Activated T-helper 17 cell treated with anti-CD3 and anti-CD28 coated beads, Interleukin-2, amount 50 U/mL, for 72 hours (primary cell): ENCODE data around the gene WASF2. TPM values are rescaled to one million over a fixed set of nuclear protein-coding genes. Genes with fewer than 3 reads are reported as not detected.

Experiments
- ATAC-seq: fragments of 150-1000 bp; cut with Tn5 transposase; replicated peaks from 2 replicates; pipeline ENCODE4 v1.10.0; 2021; ENCODE audit warnings: mild to moderate bottlenecking, moderate library complexity
- H3K27ac Mint-ChIP-seq: one replicate; pipeline ENCODE4 v1.8.0; 2022; ENCODE audit warnings: mixed read lengths
- H3K27me3 Mint-ChIP-seq: one replicate; pipeline ENCODE4 v1.8.0; 2022; ENCODE audit warnings: mixed read lengths
- H3K36me3 Mint-ChIP-seq: one replicate; pipeline ENCODE4 v1.8.0; 2022; ENCODE audit warnings: low read depth, mild to moderate bottlenecking, mixed read lengths
- H3K4me1 Mint-ChIP-seq: one replicate; pipeline ENCODE4 v1.8.0; 2022; ENCODE audit warnings: mixed read lengths
- H3K4me3 Mint-ChIP-seq: one replicate; pipeline ENCODE4 v1.8.0; 2022; ENCODE audit warnings: mild to moderate bottlenecking, mixed read lengths
- H3K9me3 Mint-ChIP-seq: one replicate; pipeline ENCODE4 v1.8.0; 2022; ENCODE audit warnings: mixed read lengths
- total RNA-seq, 2 donors: library from RNA; stranded (reverse); gene quantifications; one replicate each; pipeline ENCODE4 v1.2.3, GENCODE V29; 2022

Gene WASF2
- total RNA-seq, 2 donors from 2014 or later, result 85.7 to 125 TPM

- no peaks in the 10 kb centered on the region for H3K36me3 Mint-ChIP-seq
- no peak overlapping the region for H3K4me3 Mint-ChIP-seq
- no peaks in the 10 kb centered on the region for H3K4me1 Mint-ChIP-seq
- no peak overlapping the region for H3K27ac Mint-ChIP-seq
- no peak for ATAC-seq
- no peaks in the 10 kb centered on the region for H3K27me3 Mint-ChIP-seq
- no peaks in the 10 kb centered on the region for H3K9me3 Mint-ChIP-seq
Observed at GRCh38 chr1:27372022-27372807, 117.8 kb downstream of the WASF2 start.

- no peak for ATAC-seq
- Mint-ChIP-seq H3K36me3 (no peaks in the 10 kb centered on the region), H3K4me3 (no peak overlapping the region), H3K9me3 (no peaks in the 10 kb centered on the region), H3K4me1 (no peaks in the 10 kb centered on the region), H3K27me3 (no peaks in the 10 kb centered on the region), H3K27ac (no peak overlapping the region)
Observed at GRCh38 chr1:27368869-27369582, 120.9 kb downstream of the WASF2 start.

- no peaks in the 10 kb centered on the region for H3K9me3 Mint-ChIP-seq
- no peak for ATAC-seq
- no peak overlapping the region for H3K27ac Mint-ChIP-seq
Observed at GRCh38 chr1:27367160-27367650, 122.8 kb downstream of the WASF2 start.

DNA sequence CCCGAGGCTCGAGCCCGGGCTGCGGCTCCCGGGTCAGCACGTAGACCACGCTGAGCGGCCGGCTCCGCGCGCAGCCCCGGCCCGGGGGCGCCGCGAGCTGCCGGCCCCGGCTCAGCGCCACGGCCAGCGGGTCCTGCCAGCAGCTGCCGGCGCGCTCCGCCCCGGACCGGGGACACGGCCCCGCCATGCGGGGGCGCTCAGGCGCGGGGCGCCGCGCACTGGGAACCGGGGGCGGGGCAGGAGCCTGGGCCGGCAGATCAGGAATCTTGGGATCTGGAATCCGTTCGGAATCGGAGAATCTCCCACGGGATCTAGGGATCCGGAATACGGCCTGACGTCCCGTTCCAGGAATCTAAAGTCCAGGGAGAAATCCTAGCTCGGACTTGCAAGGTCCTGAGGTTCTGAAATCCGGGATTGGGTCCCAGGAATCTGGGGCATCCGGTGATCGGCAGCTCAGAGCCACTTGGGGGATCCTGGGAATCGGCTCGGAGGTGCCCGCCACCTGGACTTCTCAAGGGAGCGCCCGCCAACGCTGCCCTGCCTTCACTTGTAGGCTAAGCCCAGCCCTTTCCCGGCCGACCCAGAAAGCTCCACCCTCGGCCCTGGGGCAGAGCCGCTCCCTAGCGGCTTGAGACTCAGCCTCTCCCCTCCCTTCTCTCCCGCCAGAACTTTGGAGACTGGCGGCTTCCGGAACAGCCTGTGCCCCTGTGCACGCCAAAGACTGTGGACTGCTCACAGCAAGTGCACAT lies 123.4 kb downstream of the WASF2 start, which contains the start of gene MAP3K6:
TSS of gene MAP3K6 (minus strand) at position 551 of the 749 bp plus-strand sequence. CDS start at position 187, 364 bp downstream.
- Mint-ChIP-seq H3K9me3 (no peaks in the 10 kb centered on the region), H3K27ac (peak within 1 kb of the TSS; percentile 87), H3K4me1 (no peaks in the 10 kb centered on the region), H3K4me3 (peak within 1 kb of the TSS; percentile 94), H3K36me3 (no peaks in the 10 kb centered on the region), H3K27me3 (no peaks in the 10 kb centered on the region)
- peak; percentile 54 for ATAC-seq

More at GRCh38 chr1:27367160-27367650, 122.8 kb downstream of the WASF2 start:
- Mint-ChIP-seq H3K27me3 (no peaks in the 10 kb centered on the region), H3K36me3 (no peaks in the 10 kb centered on the region), H3K4me3 (peak overlapping the region; percentile 59), H3K4me1 (no peaks in the 10 kb centered on the region)

GRCh38 chr1:27366113-27366410 lies 123.9 kb downstream of the WASF2 start:
- Mint-ChIP-seq H3K4me3 (peak overlapping the region; percentile 94), H3K4me1 (no peaks in the 10 kb centered on the region), H3K9me3 (no peaks in the 10 kb centered on the region), H3K27ac (peak overlapping the region; percentile 87), H3K36me3 (no peaks in the 10 kb centered on the region), H3K27me3 (no peaks in the 10 kb centered on the region)
- ATAC-seq, result peak; percentile 76

GRCh38 chr1:27365372-27366112 lies 124.4 kb downstream of the WASF2 start:
- peak; percentile 74 for ATAC-seq
- Mint-ChIP-seq H3K4me1 (no peaks in the 10 kb centered on the region), H3K36me3 (no peaks in the 10 kb centered on the region), H3K4me3 (peak overlapping the region; percentile 94), H3K9me3 (no peaks in the 10 kb centered on the region), H3K27me3 (no peaks in the 10 kb centered on the region), H3K27ac (peak overlapping the region; percentile 87)

DNA sequence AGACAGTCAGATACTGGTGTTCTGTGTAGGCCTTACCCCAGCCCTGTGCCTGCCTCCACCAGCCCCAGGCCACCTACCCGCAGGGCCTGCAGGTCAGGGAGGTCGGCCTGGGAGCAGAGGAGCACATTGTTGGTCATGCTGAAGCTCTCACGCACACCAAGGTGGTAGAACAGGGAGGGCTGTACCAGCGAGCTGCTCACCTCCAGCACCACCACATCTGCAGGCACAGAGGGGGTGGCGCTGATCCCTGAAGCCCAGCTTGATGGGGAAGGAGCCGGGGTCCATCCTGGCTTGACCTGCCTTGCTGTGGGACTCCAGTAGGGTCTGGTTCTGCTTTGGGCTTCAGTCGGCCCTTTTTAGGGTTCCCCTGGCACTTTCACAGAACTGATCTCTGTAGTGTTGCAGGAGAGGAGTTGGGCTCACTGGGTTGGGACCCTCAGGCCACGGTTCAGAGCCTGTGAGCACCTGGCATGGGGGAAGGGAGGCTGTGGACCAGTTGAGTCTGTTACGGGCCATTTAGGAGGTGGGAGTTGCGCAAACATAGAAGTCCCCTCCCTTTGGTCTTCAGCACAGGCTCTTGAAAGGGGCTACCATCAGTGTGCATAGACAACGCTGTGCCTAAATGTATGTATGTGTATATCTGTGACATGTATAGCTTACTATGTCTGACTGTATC lies 125.1 kb downstream of the WASF2 start:
- Mint-ChIP-seq H3K4me1 (peaks cover 4% of the 10 kb centered on the region), H3K4me3 (peak overlapping the region; percentile 94), H3K9me3 (no peaks in the 10 kb centered on the region), H3K27ac (no peak overlapping the region), H3K36me3 (no peaks in the 10 kb centered on the region), H3K27me3 (no peaks in the 10 kb centered on the region)
- ATAC-seq, result no peak

DNA sequence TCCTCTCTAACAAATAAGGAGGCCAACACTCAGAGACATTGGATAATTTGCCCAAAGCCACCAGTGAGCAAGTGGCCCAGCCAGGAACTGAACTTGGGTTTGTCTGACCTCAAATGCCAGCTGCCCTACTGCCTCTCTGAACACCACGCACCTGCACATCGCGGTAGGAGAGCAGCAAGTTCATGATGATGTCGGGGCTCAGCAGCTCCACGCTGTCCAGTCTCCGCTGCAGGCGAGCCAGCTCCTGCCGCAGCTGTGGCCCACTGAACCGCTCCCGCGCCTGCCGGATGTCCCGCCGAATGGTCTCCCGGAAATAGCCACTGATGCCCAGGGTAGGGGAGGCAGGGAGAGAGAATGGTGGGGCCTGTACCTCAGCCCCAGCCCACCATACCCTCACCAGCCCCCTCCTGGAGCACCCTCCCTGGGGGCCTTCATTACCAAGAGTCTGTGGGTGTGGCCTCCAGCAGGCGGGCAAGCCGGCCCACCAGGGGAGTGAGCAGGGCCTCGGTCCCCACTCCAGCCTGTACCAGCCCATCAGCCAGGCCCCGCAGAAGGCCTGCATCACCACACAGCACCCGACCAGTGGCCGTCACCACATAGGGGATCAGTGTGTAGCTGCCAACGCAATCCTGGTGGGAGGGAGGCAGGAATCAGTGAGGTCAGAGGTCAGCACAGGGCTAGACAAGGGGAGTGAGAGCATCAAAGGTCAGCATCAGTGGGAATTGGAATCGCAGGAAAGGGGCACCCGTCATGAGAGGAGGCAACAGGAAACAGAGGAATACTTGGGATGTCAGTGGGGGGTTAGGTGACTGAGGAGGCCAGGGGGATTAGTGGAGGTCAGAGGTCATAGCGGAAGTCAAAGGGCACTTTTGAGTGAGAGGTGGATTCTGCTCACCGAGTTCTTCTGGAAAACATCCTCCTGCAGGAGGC lies 125.9 kb downstream of the WASF2 start:
- no peak for ATAC-seq
- no peak overlapping the region for H3K27ac Mint-ChIP-seq
- no peaks in the 10 kb centered on the region for H3K9me3 Mint-ChIP-seq
- no peaks in the 10 kb centered on the region for H3K36me3 Mint-ChIP-seq
- no peaks in the 10 kb centered on the region for H3K27me3 Mint-ChIP-seq
- H3K4me3 Mint-ChIP-seq, result no peak overlapping the region
- H3K4me1 Mint-ChIP-seq, result peaks cover 7% of the 10 kb centered on the region

DNA sequence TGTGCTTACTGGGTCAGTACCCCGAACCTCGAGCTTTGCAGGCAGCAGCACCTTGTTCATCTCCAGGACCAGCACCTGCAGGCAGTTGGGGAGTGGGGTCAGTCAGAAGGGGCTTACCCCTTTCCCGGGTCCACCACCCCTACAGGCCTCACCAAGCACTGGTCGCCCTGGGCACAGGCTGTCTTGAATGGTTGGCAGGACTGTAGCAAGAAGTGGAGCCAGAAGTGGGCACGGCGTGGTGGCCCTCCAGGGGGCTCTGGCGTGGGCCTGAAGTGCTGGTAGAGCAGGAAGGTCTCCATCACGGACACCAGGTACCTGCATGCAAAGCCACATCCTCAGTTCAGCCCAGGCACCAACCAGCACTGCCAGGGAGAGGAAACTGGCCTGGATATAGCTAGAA lies 128.4 kb downstream of the WASF2 start:
- no peak overlapping the region for H3K27ac Mint-ChIP-seq
- H3K9me3 Mint-ChIP-seq, result no peaks in the 10 kb centered on the region
- H3K4me3 Mint-ChIP-seq, result no peak overlapping the region
- no peaks in the 10 kb centered on the region for H3K27me3 Mint-ChIP-seq
- peaks cover 7% of the 10 kb centered on the region for H3K4me1 Mint-ChIP-seq
- H3K36me3 Mint-ChIP-seq, result no peaks in the 10 kb centered on the region
- ATAC-seq, result no peak

DNA sequence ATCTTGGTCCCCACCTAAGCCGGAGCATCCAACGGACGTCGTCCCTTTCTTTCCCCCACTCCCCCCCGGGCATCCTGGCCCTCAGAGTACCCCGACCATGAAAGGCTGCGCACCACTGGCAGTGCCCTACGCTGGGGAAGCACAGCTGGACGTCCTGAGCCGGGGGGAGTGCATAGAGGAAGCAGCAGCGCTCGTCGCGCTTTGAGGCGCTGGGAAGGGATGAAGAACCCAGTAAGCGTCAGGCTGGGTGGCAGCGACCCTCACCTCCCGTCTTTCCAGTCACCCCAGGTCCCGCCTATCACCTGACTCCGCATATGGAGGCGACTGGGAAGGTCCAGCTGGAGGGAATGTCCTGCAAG lies 128.9 kb downstream of the WASF2 start:
- Mint-ChIP-seq H3K4me3 (peak overlapping the region; percentile 73), H3K27ac (no peak overlapping the region), H3K27me3 (no peaks in the 10 kb centered on the region), H3K9me3 (no peaks in the 10 kb centered on the region), H3K4me1 (peaks cover 7% of the 10 kb centered on the region), H3K36me3 (no peaks in the 10 kb centered on the region)
- ATAC-seq, result no peak

- Mint-ChIP-seq H3K4me1 (peaks cover 7% of the 10 kb centered on the region), H3K27me3 (no peaks in the 10 kb centered on the region), H3K9me3 (no peaks in the 10 kb centered on the region), H3K36me3 (no peaks in the 10 kb centered on the region), H3K27ac (no peak overlapping the region), H3K4me3 (peak overlapping the region; percentile 73)
- peak; percentile 15 for ATAC-seq
Observed at GRCh38 chr1:27360159-27361043, 129.6 kb downstream of the WASF2 start.

GRCh38 chr1:27359822-27360158 lies 130.2 kb downstream of the WASF2 start:
- ATAC-seq, result no peak
- no peak overlapping the region for H3K27ac Mint-ChIP-seq
- no peaks in the 10 kb centered on the region for H3K9me3 Mint-ChIP-seq
- H3K36me3 Mint-ChIP-seq, result no peaks in the 10 kb centered on the region
- H3K4me3 Mint-ChIP-seq, result peak overlapping the region; percentile 73
- H3K4me1 Mint-ChIP-seq, result peaks cover 7% of the 10 kb centered on the region
- no peaks in the 10 kb centered on the region for H3K27me3 Mint-ChIP-seq
